ENCODE measurements around the gene KRT80.
"Not testable (repeated sequence)": the region's sequence is repeated elsewhere in the genome, so short reads cannot be mapped to it uniquely, and the experiment has no call there.

The KRT80 gene

DNA sequence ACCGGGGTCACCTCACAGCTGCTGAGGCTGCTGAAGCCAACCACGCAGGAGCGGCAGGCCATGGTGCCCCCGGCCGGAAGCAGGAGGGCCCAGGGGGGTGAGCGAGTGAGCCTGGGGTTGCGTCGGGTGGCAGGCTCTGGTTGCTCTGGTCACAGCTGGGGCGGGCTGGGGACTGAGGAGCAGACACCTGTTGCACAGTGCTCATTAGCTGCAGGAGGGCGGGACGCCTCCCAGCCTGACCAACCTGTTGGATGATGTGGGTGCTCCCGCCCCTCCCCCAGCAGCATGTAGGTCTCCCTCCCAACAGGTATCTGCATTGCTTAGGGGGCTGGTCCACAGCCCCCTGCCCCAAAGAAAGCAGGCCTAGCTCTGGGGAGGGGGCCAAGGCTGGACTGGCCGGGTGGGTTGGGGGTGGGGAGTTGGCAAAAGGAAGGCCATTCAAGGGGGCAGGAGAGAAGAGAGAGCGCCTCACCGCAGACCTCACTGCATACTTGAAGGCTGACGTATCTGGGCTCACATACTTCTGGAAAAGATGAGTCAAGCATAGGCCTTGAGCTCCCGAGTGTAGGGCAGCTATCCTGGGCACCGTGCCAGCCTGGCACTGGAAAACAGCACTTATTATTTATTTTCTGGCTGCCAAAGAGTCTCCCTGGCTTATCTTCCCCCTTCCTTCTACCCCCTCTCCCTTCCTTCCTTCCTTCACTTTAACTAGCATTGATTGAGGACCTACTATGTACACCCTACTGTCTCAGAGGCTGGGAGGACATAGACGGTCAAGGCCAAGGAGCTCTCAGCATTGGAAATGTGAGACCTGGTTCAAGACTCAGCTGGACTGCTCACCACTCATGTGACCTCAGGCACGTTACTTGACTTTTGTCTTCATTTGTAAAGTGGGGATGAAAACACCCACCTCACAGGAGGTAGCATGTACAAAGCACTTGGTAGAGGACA, at the start of gene KRT80:
Gene KRT80, minus strand, starts transcription at position 174 of the 951 bp plus-strand sequence. Its CDS starts 112 bp downstream, at position 62.
- DNase-seq = no peak

DNA sequence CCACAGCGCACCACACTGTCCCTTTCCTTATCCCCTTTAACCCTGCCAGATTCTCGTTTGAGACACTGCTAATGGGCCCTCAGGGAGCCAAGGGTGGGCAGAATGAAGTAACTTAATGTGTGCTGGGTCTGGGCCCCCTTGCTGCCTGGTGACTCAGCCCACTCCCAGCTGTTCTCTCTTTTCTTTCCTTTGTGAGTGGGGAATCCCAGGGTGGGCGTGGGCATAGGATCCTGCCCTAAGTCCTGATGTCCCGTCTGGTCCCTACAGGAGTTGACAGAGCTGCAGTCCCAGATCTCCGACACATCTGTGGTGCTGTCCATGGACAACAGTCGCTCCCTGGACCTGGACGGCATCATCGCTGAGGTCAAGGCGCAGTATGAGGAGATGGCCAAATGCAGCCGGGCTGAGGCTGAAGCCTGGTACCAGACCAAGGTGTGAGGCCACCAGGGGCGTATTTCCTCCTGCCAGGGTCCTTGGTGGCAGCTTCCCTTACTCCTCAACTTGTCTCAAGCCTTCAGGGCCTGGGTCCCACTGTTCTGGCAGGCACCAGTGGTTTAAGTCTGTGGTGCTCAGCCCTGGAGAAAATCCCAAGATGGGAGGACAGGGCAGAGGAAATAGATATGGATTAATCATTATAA, 49.5 kb upstream of the KRT80 start:
- no peak for DNase-seq

GRCh38 chr12:52240247-52240646, 48.4 kb upstream of the KRT80 start:
- DNase-seq = not testable (repeated sequence)

- DNase-seq = no peak
These were observed 48.0 kb upstream of the KRT80 start for GRCh38 chr12:52239767-52240166.

GRCh38 chr12:52238916-52239646, 47.3 kb upstream of the KRT80 start:
- no peak for DNase-seq

- DNase-seq = no peak
These were observed 46.5 kb upstream of the KRT80 start for GRCh38 chr12:52238207-52238840.

DNA sequence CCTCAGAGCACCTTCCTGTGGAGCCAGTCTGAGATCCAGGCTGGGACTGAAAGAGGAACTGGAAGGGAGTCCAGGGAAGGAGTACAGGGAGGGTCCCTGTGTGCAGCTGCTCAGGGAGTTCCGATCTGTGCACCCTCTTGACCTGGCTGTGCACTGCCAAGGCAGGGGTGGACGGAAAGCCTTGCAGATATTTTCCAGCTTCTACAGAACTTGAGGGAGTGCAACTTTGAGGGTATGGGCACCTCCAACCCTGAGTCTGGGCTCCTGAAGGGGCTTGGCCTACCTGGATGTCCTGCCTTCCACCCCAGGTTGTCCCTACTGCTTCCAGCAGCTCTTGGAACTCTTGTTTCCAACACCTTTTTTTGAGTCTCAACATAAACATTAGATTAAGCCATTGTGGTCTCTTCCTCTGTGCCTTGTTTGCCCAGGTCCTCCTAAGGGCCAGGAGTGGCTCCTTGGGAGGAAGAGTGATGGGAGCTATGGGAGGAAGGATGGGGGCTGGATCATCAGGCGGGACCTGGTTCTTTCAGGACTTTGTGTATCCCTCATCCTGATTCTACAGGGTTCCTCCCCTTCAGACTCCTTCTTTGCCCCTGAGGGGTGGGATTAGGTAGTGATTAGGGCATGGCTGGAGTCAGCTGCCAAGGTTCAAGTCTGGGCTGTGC, 44.7 kb upstream of the KRT80 start:
- no peak for DNase-seq

DNA sequence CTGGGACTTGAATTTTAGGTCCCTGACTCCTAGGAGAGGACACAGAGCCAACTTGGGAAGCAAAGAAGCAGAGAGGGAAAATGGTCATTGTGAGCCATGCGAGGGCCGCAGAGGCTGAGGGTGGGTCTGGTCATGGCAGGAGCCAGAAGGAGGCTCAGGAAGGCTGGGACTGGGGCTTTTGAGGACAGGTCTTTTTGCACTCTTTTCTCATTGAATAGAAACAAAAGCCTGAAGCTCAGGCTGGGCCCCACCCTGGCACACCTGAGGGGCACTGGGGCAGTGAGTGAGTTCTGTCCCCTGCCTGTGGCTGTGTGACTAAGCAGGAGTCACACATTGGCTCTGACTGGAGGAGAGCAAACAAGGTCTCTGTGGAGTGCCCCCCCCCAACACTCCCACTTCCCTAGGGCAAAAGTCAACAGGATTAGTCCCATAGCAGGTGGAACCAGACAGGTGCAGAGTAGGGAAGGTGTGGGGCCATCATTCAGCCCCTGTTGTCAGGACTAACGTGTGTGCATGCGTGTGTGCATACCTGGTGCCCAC, 44.1 kb upstream of the KRT80 start:
- no peak for DNase-seq

DNA sequence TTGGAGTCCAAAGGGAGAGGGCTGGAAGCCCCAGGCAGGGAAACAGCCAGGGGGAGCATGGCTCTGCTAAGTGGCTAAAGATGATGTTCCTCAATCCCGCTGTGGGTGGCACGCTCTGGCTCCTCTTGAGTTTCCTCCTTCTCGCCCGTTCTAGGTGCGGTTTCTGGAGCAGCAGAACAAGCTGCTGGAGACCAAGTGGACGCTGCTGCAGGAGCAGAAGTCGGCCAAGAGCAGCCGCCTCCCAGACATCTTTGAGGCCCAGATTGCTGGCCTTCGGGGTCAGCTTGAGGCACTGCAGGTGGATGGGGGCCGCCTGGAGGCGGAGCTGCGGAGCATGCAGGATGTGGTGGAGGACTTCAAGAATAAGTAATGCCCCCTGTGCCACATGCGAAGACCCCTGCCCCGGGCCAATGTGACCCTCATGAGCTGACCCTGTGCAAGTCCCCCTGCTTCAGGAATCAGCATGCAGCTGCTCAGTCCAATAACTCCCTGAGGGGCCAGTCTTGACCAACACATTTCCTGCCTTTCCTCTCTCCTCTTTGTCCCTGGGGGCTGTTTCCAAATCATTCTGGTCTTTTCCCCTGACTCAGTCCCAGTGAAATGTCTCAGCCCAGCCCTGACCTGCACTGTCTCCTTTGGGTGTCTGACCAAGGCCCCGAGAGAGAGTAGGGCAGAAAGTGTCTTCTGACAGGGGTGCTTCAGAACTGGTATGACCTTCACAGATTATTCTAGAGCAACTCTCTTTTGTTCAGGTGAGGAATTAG, 43.4 kb upstream of the KRT80 start:
- no peak for DNase-seq

GRCh38 chr12:52234223-52234810, 42.5 kb upstream of the KRT80 start:
- no peak for DNase-seq

DNA sequence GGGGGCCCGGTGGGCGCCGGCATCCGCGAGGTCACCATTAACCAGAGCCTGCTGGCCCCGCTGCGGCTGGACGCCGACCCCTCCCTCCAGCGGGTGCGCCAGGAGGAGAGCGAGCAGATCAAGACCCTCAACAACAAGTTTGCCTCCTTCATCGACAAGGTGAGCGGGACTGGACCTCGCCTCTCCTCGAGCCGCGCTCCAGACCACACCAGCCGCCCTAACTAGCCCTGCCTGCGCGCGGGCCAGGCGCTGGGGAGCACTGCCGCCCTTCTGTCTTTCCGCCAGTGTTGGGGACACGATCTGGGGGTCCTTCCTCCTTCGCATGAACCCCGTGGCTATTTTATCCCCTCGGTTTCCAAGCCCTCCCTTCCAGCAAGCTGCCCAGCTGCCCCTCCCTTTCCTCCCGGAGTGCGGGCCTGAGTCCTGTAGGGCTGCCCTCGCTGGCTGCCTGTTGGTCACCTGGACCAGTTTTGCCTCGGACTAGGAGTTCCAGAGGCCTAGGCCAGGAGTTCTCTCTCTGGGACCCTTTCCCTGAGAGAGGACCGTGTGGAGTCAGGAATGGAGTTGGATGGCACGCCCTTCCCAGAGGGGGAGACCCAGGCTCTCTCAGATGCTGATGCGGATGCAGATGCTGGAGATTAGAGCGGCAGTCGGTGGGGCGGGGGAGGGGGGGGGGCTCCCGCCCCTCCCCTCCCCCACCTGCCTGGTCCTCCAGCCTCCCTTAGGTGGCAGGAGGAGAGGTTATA, 41.8 kb upstream of the KRT80 start:
- DNase-seq = no peak

DNA sequence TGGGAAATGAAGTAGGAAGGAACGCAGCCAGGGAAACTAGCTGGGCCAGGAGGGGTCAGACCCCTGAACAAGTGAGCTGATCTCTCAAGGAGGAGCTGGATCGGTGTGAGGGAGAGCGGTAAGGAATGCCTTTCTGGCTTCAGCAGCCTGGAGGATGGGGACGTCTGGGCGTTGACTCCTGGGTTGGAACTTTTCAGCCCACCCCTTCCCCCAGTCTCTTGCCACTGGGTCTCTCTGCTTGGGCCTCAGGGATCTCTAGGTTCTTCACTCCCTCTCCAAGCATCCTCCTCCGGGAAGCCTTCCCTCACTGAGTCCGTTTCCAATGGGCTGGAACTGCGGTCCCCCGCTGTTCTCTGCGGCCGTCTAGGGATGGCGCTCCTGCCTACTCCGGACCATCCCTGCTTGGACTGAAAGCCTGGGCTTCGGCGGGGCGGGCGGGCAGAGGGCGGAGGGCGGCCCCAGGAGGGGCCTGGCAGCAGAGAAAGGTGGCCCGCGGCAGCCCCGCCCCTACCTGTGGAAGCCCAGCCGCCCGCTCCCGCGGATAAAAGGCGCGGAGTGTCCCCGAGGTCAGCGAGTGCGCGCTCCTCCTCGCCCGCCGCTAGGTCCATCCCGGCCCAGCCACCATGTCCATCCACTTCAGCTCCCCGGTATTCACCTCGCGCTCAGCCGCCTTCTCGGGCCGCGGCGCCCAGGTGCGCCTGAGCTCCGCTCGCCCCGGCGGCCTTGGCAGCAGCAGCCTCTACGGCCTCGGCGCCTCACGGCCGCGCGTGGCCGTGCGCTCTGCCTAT, 41.1 kb upstream of the KRT80 start, which contains the start of gene KRT7:
Gene KRT7, plus strand, starts transcription at position 570 of the 788 bp plus-strand sequence. Its CDS starts 54 bp downstream, at position 624.
- DNase-seq = no peak

DNA sequence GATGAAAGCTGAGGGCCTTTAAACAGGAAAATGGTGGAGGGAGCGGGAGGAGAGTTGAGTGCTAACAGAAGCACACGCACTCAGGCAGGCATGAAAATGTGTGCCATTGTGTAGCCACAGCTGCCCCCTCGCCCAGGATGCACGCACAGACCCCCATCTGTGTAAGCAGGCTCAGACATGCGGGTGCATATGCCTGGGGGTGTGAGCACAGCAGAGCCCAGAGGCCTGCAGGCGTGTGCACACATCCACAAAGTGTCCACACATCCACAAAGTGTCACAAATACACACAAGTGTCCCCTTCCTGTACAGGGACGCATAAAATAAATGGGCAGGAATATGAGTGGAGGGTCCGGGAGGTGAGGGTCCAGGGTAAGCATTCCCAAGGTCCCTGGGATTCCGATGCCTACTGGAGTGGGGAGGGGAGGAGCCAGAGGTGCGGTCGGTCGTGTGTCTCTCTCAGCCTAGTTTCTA, 40.4 kb upstream of the KRT80 start:
- no peak for DNase-seq

GRCh38 chr12:52231305-52232202, 39.7 kb upstream of the KRT80 start:
- no peak for DNase-seq

DNA sequence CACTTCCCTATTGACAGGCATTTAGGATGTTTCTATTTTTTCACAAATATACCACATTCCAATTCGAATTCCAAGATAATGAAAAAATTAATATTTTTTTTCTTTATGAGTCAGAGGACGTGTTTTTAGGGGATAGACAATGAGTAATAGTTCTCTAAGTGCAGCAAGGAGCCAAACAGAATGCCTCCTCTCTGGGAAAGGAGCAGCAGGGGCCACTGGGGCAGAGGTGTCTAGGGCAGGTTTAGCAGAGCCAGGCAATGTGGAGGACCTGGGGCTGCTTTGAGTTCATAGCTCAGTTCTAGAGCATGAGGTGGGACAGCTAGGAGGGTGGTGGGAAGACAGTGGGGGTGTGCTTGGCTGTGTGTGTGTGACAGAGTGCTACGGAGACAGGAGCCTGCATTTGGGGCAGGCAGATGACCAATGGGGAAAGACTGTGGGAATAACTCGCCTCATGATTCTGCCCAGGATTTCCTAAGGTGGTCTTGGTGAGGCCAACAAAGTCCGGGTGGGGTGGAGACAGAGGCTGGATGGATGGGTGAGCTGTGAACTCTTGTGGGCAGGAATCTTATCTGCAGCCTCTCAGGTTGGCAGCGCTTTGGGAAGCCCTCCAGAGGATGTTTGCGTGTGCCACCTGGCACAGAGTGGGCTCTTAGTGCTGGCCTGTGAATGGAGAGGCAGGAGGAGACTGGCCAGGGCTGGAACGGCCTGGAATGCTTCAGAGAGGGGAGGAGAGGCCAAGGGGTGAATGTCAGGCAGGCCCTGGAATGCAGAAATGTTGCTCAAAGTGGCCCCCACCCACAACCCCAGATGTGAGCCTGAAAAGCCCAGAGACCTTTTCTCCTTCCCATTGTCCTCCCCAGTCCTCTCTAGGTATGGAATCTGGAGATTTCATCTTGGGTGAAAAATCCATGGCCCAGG, 38.8 kb upstream of the KRT80 start:
- no peak for DNase-seq

GRCh38 chr12:52229836-52230343, 38.1 kb upstream of the KRT80 start:
- no peak for DNase-seq

DNA sequence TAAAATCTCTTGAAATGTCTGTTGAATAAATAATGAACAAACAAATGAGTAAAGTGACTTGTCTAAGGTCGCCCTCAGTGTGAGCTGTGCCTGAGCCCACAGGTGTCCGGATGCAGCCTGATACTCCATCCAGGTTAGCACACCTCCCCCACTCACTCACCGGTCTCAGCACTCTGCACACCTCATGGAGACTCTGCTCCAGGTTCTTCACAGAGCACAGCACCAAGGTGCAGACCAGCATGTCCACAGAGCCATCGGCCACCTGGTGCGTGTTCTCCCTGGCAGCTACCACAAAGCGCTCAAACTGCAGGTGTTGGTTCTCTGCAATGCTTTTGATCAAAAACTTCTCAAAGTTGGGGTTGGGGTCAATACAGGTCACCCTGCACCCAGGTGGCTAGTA, 37.1 kb upstream of the KRT80 start:
- DNase-seq = no peak
